Aorta (tissue), 5 donors: ENCODE data around the gene FPR3. TPM values are rescaled to one million over a fixed set of nuclear protein-coding genes. Genes with fewer than 3 reads are reported as not detected.

ENCODE experiments used
- ATAC-seq: fragments of 200-7000 bp; cut with Tn5 transposase; one replicate; pipeline ENCODE4 v1.9.1; 2022; ENCODE audit warnings: moderate library complexity; ENCODE audit not compliant: low FRiP score
- DNase-seq, 2 donors: peaks; one replicate each; pipeline ENCODE4 v3.0.0-alpha.2; 2020
- H3K27ac ChIP-seq, 2 donors: one replicate each; pipeline ENCODE4 v1.5.1; 2013; ENCODE audit warnings: low read length in 2 of 2, mild to moderate bottlenecking in 2 of 2, moderate library complexity in 2 of 2, control low read depth in 1 of 2, inconsistent platforms in 1 of 2, low read depth in 1 of 2
- H3K27me3 ChIP-seq, 2 donors: one replicate each; pipeline ENCODE4 v1.6.1; 2013; ENCODE audit warnings: control low read depth in 1 of 2, low read length in 1 of 2, mild to moderate bottlenecking in 1 of 2, moderate library complexity in 1 of 2; ENCODE audit not compliant: insufficient read depth in 2 of 2, control insufficient read depth in 1 of 2
- H3K36me3 ChIP-seq, 2 donors: one replicate each; pipeline ENCODE4 v1.6.1; 2013; ENCODE audit warnings: control low read depth in 1 of 2, low read length in 1 of 2, mild to moderate bottlenecking in 1 of 2; ENCODE audit not compliant: insufficient read depth in 2 of 2, control insufficient read depth in 1 of 2
- H3K4me1 ChIP-seq, 2 donors: one replicate each; pipeline ENCODE4 v1.6.1; 2013; ENCODE audit warnings: low read length in 2 of 2, control low read depth in 1 of 2, mild to moderate bottlenecking in 1 of 2, moderate library complexity in 1 of 2; ENCODE audit not compliant: insufficient read depth in 2 of 2, control insufficient read depth in 1 of 2
- H3K4me3 ChIP-seq, 2 donors: one replicate each; pipeline ENCODE4 v1.5.1; 2013; ENCODE audit warnings: low read length in 2 of 2, control low read depth in 1 of 2, mild to moderate bottlenecking in 1 of 2
- H3K9me3 ChIP-seq: one replicate; pipeline ENCODE4 v1.6.1; 2013; ENCODE audit warnings: mild to moderate bottlenecking, low read length; ENCODE audit not compliant: control insufficient read depth
- WGBS, 2 donors: extraction: QIAGEN DNeasy Blood & Tissue Kit; methylation state at CpG; one replicate each; pipeline ENCODE4 v1.1.7; 2013; 5-methylcytosine and 5-hydroxymethylcytosine counted together
- intact Hi-C, 2 donors: fragments of 100-400 bp; cut with DNase I; formaldehyde crosslinking; loops; one replicate each; pipeline versions ENCODE4 v1.14.2 to v1.15.0; 2022
- polyA plus RNA-seq, 2 donors: library from polyadenylated mRNA; stranded (reverse); fragments of 200-250 nt; gene quantifications; one replicate each; pipeline ENCODE4 v1.2.3, GENCODE V29; 2013
- total RNA-seq, 2 donors: library from RNA; stranded (reverse); fragmentation: NEBNext Ultra II Directional; extraction: Animal tissue kit (Norgen Biotek cat#: 25700); gene quantifications; one replicate each; pipeline ENCODE4 v1.2.1, GENCODE V29; 2021
- donor health status: healthy with polysubstance abuse.
- donor health status: Bipolar disorder and iron deficiency.
- donor health status: DM: no; HTN: no; CAD: no.
- donor health status: DM: no; HTN: no; CAD: no.
- donor health status: DM: yes; HTN: yes; CAD: no.

Gene FPR3
- total and polyA plus RNA-seq, 4 donors: 1.7 to 25.1 (median 16.5) TPM

DNA sequence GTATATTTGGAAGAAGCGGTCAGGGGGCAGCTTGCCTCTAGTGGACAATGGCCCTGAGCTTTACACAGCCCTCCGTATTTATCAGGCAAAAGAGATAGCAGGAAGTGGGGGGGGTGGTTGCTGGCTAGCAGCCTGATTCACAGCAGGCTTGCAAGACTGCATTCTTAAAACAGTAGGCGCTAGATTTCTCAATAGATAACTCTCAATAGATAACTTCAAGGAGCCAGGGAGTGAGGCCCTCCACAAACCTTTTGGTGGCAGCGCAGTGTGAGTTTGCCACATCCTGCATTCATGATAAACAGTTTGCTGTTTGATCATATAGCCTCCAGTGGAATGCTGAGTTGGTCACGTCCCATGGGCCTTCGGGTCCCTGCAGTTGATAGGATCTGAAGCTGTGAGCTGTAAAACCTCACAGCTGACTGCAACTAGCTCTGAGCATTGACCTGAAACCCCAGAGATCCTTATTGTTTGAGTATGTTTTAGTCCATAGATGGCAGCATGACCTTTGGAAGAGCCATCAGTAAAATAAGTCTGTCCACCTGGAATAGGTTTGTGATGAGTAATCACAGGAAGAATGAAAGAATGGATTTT, 12.2 kb downstream of the FPR3 start:
- Histone ChIP-seq H3K27me3 (no peaks in the 10 kb centered on the region), H3K36me3 (no peaks in the 10 kb centered on the region), H3K27ac (no peak overlapping the region), H3K4me1 (no peaks in the 10 kb centered on the region), H3K9me3 (no peaks in the 10 kb centered on the region), H3K4me3 (no peak overlapping the region)
- no peak for ATAC-seq
- no peak for DNase-seq
- intact Hi-C loops: no loop called here
- WGBS, 2 donors: 69 to 76% methylated on average over 6 of the region's 6 CpGs

DNA sequence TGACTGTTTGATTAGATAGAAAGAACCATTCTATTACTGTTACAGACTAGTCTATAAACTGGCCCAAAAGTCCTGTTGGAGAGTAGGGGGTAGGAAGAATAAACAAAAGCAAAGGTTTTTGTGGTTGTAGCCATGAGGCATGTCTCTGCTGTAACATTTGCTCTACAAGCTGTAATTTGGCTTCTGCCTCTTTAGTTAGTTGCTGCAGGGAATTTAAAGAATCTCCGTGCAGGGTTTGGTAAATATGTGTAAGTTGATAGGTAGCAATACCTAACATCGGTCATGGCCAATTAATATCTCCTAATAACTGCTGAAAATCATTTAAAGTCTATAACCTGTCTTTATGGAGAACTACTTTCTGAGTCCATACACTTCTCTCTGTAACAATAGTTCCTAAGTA, 13.0 kb downstream of the FPR3 start:
- H3K27ac ChIP-seq: no peak overlapping the region
- H3K4me3 ChIP-seq: no peak overlapping the region
- no peaks in the 10 kb centered on the region for H3K4me1 ChIP-seq
- 88 to 90% methylated on average over 2 of the region's 2 CpGs for WGBS, 2 donors
- no peak for DNase-seq
- intact Hi-C loops: no loop called here
- no peaks in the 10 kb centered on the region for H3K9me3 ChIP-seq
- no peaks in the 10 kb centered on the region for H3K36me3 ChIP-seq
- no peaks in the 10 kb centered on the region for H3K27me3 ChIP-seq
- no peak for ATAC-seq

DNA sequence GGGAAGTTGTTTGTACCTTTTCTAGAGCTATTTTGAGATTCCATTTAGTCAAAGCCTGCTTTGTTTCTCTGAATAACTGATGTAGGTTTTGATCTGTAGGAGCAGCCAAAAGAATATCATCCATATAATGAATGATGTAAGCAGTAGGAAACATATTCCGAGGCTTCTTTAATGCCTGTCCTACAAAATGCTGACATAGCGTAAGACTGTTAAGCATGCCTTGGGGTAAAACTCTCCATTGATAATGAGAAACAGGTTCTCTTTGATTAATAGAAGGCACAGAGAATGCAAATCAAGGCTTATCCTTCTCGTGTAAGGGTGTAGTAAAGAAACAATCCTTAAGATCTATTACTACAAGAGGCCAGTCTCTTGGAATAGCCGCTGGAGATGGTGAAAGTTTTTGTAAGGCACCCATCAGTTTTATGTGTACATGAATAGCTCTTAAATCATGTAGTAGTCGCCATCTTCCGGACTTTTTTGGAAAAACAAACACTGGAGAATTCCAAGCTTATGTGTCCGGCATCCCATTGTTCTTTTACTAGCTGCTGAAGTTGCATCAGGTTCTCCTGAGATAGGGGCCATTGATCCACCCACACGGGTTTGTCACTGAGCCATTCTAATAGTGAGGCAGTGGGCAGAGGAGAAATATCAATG, 13.5 kb downstream of the FPR3 start:
- WGBS, 2 donors: 40 to 44% methylated on average over 8 of the region's 8 CpGs
- Histone ChIP-seq H3K27me3 (no peaks in the 10 kb centered on the region), H3K4me1 (no peaks in the 10 kb centered on the region), H3K9me3 (no peaks in the 10 kb centered on the region), H3K27ac (no peak overlapping the region), H3K36me3 (no peaks in the 10 kb centered on the region), H3K4me3 (no peak overlapping the region)
- ATAC-seq (no peak), DNase-seq (no peak)
- intact Hi-C loops: no loop called here

DNA sequence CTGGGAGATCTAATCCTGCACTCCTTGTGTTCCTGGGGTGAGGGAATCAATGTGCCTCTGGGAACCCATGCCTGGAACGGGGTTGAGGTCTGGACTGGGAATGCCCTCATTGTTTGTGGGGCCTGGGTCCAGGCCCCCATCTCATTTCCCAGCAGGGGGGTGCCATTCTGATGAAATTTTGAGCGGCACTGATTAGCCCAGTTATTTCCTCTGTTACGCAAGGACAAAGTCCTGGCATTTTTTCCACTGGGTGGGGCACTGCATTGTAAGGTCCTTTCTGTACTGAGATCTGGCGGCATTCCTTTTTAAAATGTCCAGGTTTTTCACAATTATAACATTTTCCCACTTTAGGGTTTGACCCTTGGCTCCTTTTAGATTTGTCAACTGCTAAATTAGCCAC, 14.8 kb downstream of the FPR3 start:
- Histone ChIP-seq H3K27ac (no peak overlapping the region), H3K4me1 (no peaks in the 10 kb centered on the region), H3K9me3 (no peaks in the 10 kb centered on the region), H3K36me3 (no peaks in the 10 kb centered on the region), H3K27me3 (no peaks in the 10 kb centered on the region), H3K4me3 (no peak overlapping the region)
- 62 to 72% methylated on average over 4 of the region's 4 CpGs for WGBS, 2 donors
- intact Hi-C loops: no loop called here
- no peak for ATAC-seq
- no peak for DNase-seq

DNA sequence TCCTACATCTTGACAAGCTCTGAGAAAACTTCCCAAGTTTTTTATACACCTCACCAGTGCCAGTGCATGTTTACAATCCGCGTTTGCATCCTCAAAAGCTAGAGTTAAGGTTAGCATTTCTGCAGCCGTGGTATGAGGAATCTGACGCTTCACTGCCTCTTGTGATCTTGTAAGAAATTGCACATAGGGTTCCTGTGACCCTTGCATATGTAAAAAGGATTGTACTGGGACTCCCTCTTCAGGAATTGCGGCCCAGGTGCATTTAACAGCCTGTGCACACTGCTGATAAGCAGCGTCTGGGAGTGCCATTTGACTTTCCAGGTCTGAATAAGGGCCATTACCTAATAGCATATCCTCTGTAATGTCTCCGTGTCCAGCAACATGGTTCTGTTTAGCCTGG, 15.3 kb downstream of the FPR3 start:
- intact Hi-C loops: no loop called here
- ATAC-seq (no peak), DNase-seq (no peak)
- Histone ChIP-seq H3K4me3 (no peak overlapping the region), H3K27ac (no peak overlapping the region), H3K36me3 (no peaks in the 10 kb centered on the region), H3K9me3 (no peaks in the 10 kb centered on the region), H3K4me1 (no peaks in the 10 kb centered on the region), H3K27me3 (no peaks in the 10 kb centered on the region)
- 56 to 70% methylated on average over 7 of the region's 7 CpGs for WGBS, 2 donors

DNA sequence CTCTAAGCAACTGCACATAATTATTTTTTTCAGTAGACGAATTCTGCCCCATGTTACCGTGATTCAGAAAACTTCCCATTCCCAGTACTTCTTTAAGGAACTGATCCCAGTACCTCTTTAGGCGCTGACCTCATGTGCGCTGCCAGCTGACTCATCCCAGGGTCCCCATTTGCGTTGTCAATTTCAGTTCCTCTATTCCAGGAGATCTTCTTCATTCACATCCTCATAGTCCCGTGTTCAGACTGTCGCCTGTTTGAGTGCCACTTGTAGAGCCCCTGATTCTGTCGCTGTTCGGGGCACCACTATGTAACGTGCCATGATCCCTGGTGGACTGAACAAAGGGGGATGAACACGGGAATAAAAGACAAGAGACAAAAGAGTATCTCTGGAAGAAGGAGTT, 16.4 kb downstream of the FPR3 start:
- H3K4me1 ChIP-seq: no peaks in the 10 kb centered on the region
- no peaks in the 10 kb centered on the region for H3K36me3 ChIP-seq
- DNase-seq (peak in 1 of 2 donors; percentile 80), ATAC-seq (peak; percentile 60)
- H3K4me3 ChIP-seq: no peak overlapping the region
- no peak overlapping the region for H3K27ac ChIP-seq
- no peaks in the 10 kb centered on the region for H3K9me3 ChIP-seq
- intact Hi-C loops: no loop called here
- no peaks in the 10 kb centered on the region for H3K27me3 ChIP-seq
- 85 to 88% methylated on average over 11 of the region's 11 CpGs for WGBS, 2 donors

DNA sequence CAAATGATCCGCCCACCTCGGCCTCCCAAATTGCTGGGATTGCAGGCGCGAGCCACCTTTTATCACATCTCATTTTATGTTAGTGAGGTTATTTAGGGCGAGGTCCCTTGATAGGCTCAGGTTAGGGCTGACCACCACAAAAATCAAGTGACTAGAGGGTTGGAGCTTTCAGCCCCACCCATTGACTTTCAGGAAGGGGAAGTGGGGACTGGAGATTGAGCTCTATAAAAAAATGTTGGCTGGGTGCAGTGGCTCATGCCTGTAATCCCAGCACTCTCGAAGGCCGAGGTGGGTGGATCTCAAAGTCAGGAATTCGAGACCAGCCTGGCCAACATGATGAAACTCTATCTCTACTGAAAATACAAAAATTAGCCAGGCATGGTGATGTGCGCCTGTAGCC, 20.1 kb downstream of the FPR3 start:
- Histone ChIP-seq H3K27ac (no peak overlapping the region), H3K27me3 (no peaks in the 10 kb centered on the region), H3K4me3 (no peak overlapping the region), H3K36me3 (no peaks in the 10 kb centered on the region), H3K9me3 (no peaks in the 10 kb centered on the region), H3K4me1 (no peaks in the 10 kb centered on the region)
- DNase-seq (no peak), ATAC-seq (no peak)
- WGBS, 2 donors: 90% methylated on average over 9 of the region's 9 CpGs
- intact Hi-C loops: no loop called here

DNA sequence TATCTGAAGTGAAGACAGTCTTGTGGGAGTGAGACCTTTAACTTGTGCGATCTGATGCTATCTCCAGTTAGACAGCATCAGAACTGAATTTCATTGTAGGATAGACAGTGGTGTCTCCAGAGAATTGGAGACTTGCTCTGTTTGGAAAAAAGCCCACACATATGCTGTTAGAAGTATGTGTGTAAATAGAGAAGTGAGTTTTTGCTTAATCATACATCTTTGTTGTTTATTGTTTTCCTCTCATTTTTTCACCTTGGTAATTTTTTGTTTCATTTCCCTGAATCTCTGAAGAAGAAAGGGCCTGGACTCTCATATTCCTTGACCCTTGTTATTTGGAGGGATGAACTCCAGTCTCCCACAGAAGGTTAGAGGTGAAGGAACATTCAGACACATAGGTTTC, 21.8 kb downstream of the FPR3 start:
- H3K9me3 ChIP-seq: no peaks in the 10 kb centered on the region
- DNase-seq: no peak
- H3K4me1 ChIP-seq: no peaks in the 10 kb centered on the region
- H3K27me3 ChIP-seq: no peaks in the 10 kb centered on the region
- no peak for ATAC-seq
- 76 to 79% methylated on average over 1 of the region's 1 CpG for WGBS, 2 donors
- H3K4me3 ChIP-seq: no peak overlapping the region
- H3K36me3 ChIP-seq: no peaks in the 10 kb centered on the region
- intact Hi-C loops: no loop called here
- no peak overlapping the region for H3K27ac ChIP-seq

DNA sequence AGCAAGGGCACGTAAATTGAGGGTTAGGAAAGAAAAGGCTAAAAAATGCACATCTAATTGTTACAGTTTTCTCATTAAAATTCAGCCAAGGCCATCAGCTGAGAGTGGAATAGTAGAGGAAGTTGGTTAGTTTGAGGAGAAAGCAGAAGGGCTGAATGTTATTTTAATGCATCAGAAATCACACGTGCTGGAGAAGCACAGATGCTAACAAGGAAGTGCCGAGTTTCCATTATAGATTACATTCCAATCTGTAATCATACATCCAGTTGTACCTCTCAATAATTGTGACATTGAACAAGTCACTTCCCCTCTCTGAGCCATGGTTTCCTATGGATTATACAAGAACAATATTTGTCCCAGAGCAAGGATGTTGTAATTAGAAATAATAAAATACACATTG, 25.1 kb downstream of the FPR3 start:
- Histone ChIP-seq H3K27ac (no peak overlapping the region), H3K4me3 (no peak overlapping the region), H3K4me1 (no peaks in the 10 kb centered on the region), H3K36me3 (no peaks in the 10 kb centered on the region), H3K9me3 (no peaks in the 10 kb centered on the region), H3K27me3 (no peaks in the 10 kb centered on the region)
- no peak for DNase-seq
- ATAC-seq: no peak
- intact Hi-C loops: no loop called here
- WGBS, 2 donors: 59 to 68% methylated on average over 3 of the region's 3 CpGs
